ENCODE data around the gene EYA2. TPM values are rescaled to one million over a fixed set of nuclear protein-coding genes. Genes with fewer than 3 reads are reported as not detected.

Gene EYA2
- total RNA-seq, 1 experiment from 2014 or later = not detected

- ChIA-PET CTCF (no interaction called here), POLR2A (ENCODE audit: low non-redundant PET) (no interaction called here)
- no peak for DNase-seq (ENCODE audit: low spot score)
- H3K27ac ChIP-seq (ENCODE audit: low read depth, low read length, poor library complexity, severe bottlenecking) = no peak overlapping the region
- H3K9me3 ChIP-seq (ENCODE audit: low read depth, low read length, poor library complexity, severe bottlenecking) = peaks cover 4% of the 10 kb centered on the region
- TF ChIP-seq EZH2 (IDR thresholded peaks at IDR 0.05; ENCODE audit: borderline replicate concordance, low read depth, low read length, poor library complexity, severe bottlenecking) = no peak
- no peak for TF ChIP-seq CTCF (conservative IDR thresholded peaks at IDR 0.05; ENCODE audit: low read depth, low read length)
- no peaks in the 10 kb centered on the region for H3K4me1 ChIP-seq (ENCODE audit: insufficient read depth, low read length, poor library complexity, severe bottlenecking)
- no TSS peak for BruUV-seq (replicated peaks)
- H3K27me3 ChIP-seq (replicated peaks; ENCODE audit: insufficient read depth, low read depth, low read length, poor library complexity) = no peaks in the 10 kb centered on the region
- no peaks in the 10 kb centered on the region for H3K36me3 ChIP-seq (ENCODE audit: insufficient read depth, low read length, poor library complexity, severe bottlenecking)
- H3K4me3 ChIP-seq (ENCODE audit: low read depth, low read length, poor library complexity, severe bottlenecking) = no peak overlapping the region
- intact Hi-C loops (cut with micrococcal nuclease; ENCODE audit: unreplicated experiment) = no loop called here
Measured at GRCh38 chr20:47115694-47116093, 221.1 kb downstream of the EYA2 start.

DNA sequence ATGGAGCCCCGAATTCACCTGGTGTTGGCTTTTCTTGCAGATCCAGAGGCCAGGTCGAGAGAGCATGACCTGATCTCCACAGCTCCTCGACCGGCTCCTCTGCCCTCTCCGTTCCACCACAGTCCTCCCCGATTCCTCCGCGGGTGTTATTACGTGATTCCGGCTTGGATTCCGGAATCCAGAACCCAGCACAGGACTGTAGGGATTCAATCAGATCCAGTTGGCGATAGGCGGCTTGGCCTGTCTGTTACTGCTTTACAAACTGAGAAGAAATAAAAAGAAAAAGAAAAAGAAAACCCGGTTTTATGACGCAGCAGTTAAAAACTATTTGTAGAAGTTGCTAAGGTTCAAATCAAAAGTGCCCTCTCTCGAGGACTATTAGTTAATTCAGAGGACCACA, 222.7 kb downstream of the EYA2 start:
- TF ChIP-seq EZH2 (IDR thresholded peaks at IDR 0.05; ENCODE audit: borderline replicate concordance, low read depth, low read length, poor library complexity, severe bottlenecking) = no peak
- no peak for TF ChIP-seq CTCF (conservative IDR thresholded peaks at IDR 0.05; ENCODE audit: low read depth, low read length)
- Histone ChIP-seq H3K9me3 (ENCODE audit: low read depth, low read length, poor library complexity, severe bottlenecking) (no peaks in the 10 kb centered on the region), H3K4me1 (ENCODE audit: insufficient read depth, low read length, poor library complexity, severe bottlenecking) (no peaks in the 10 kb centered on the region), H3K36me3 (ENCODE audit: insufficient read depth, low read length, poor library complexity, severe bottlenecking) (no peaks in the 10 kb centered on the region), H3K27ac (ENCODE audit: low read depth, low read length, poor library complexity, severe bottlenecking) (no peak overlapping the region), H3K27me3 (replicated peaks; ENCODE audit: insufficient read depth, low read depth, low read length, poor library complexity) (no peaks in the 10 kb centered on the region), H3K4me3 (ENCODE audit: low read depth, low read length, poor library complexity, severe bottlenecking) (no peak overlapping the region)
- DNase-seq (ENCODE audit: low spot score) = no peak
- ChIA-PET CTCF (no interaction called here), POLR2A (ENCODE audit: low non-redundant PET) (no interaction called here)
- intact Hi-C loops (cut with micrococcal nuclease; ENCODE audit: unreplicated experiment) = no loop called here
- no TSS peak for BruUV-seq (replicated peaks)

DNA sequence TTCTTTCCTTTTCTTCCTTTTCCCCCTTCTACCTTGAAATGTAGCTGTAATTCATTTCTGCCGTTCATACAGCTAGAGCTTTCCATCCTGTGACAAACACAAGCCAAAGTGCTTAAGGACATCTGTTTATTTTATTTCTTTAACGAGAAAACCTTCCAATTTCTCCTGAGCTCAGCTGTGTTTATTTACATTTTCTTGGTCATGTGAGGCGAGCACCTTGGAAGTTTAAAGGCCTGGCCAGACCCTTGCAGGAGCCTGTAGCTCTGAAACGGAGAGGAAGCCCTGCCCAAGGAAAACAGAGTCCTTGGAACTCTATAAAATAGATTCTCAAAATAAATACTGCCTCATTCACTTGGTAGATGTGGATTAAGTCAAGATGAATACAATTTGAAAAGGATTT, 223.1 kb downstream of the EYA2 start:
- no peaks in the 10 kb centered on the region for H3K27me3 ChIP-seq (replicated peaks; ENCODE audit: insufficient read depth, low read depth, low read length, poor library complexity)
- no peaks in the 10 kb centered on the region for H3K4me1 ChIP-seq (ENCODE audit: insufficient read depth, low read length, poor library complexity, severe bottlenecking)
- no peaks in the 10 kb centered on the region for H3K9me3 ChIP-seq (ENCODE audit: low read depth, low read length, poor library complexity, severe bottlenecking)
- CTCF ChIA-PET = no interaction called here
- BruUV-seq (replicated peaks) = no TSS peak
- H3K4me3 ChIP-seq (ENCODE audit: low read depth, low read length, poor library complexity, severe bottlenecking) = no peak overlapping the region
- no peaks in the 10 kb centered on the region for H3K36me3 ChIP-seq (ENCODE audit: insufficient read depth, low read length, poor library complexity, severe bottlenecking)
- no peak for DNase-seq (ENCODE audit: low spot score)
- POLR2A ChIA-PET (ENCODE audit: low non-redundant PET) = no interaction called here
- TF ChIP-seq CTCF (conservative IDR thresholded peaks at IDR 0.05; ENCODE audit: low read depth, low read length) (no peak), EZH2 (IDR thresholded peaks at IDR 0.05; ENCODE audit: borderline replicate concordance, low read depth, low read length, poor library complexity, severe bottlenecking) (no peak)
- no peak overlapping the region for H3K27ac ChIP-seq (ENCODE audit: low read depth, low read length, poor library complexity, severe bottlenecking)
- intact Hi-C loops (cut with micrococcal nuclease; ENCODE audit: unreplicated experiment) = no loop called here

All from A673 (cell line).